Gastrocnemius medialis (tissue), 4 donors: Measurements from ENCODE around the gene EP400. TPM values are rescaled to one million over a fixed set of nuclear protein-coding genes. Genes with fewer than 3 reads are reported as not detected.

Experiments
- ATAC-seq, 2 donors: fragments of 150-250 bp; one replicate each; pipeline ENCODE4 v1.9.1; 2016
- DNase-seq, 2 donors: peaks; one replicate each; pipeline ENCODE4 v3.0.0-alpha.2; 2019
- H3K27ac ChIP-seq, 4 donors: fragments of 200-600 bp; sonication (generic); 1 replicate in 1 of 4; 2 replicates in 3 of 4; pipeline ENCODE4 v1.5.1; 2016 to 2018; ENCODE audit warnings: mild to moderate bottlenecking in 2 of 4, moderate library complexity in 1 of 4
- H3K27me3 ChIP-seq, 3 donors: fragments of 200-600 bp; sonication (generic) in 2 of 3; 1 replicate in 1 of 3; 2 replicates in 2 of 3; pipeline versions ENCODE4 v1.5.1 to v1.6.0; 2016 to 2019; ENCODE audit warnings: mild to moderate bottlenecking in 1 of 3, moderate library complexity in 1 of 3
- H3K36me3 ChIP-seq, 2 donors: fragments of 200-600 bp; sonication (generic) in 1 of 2; one replicate each; pipeline ENCODE4 v1.5.1; 2017 to 2018
- H3K4me1 ChIP-seq, 2 donors: fragments of 200-600 bp; sonication (generic) in 1 of 2; one replicate each; pipeline ENCODE4 v1.5.1; 2016 to 2017; ENCODE audit warnings: mild to moderate bottlenecking in 2 of 2
- H3K4me3 ChIP-seq, 4 donors: fragments of 200-600 bp; sonication (generic) in 3 of 4; 1 replicate in 1 of 4; 2 replicates in 3 of 4; pipeline ENCODE4 v1.5.1; 2016 to 2019; ENCODE audit warnings: mild to moderate bottlenecking in 2 of 4
- H3K9me3 ChIP-seq, 3 donors: fragments of 200-600 bp; sonication (generic) in 2 of 3; 1 replicate in 1 of 3; 2 replicates in 2 of 3; pipeline ENCODE4 v1.5.1; 2016 to 2019
- CTCF ChIP-seq, 5 experiments: fragments of 450-650 bp in 3 of 5; fragments of 200-600 bp in 2 of 5; sonication (generic) in 2 of 5; IDR thresholded peaks in 4 of 5; conservative IDR thresholded peaks in 1 of 5; 1 replicate in 4 of 5; 2 replicates in 1 of 5; pipeline ENCODE4 v1.5.1; 2016 to 2019; ENCODE audit warnings: antibody characterized with exemption in 5 of 5, mild to moderate bottlenecking in 3 of 5, moderate library complexity in 3 of 5
- POLR2A ChIP-seq, 2 donors: fragments of 450-650 bp; IDR thresholded peaks; one replicate each; pipeline ENCODE4 v1.6.1; 2017; ENCODE audit warnings: antibody characterized with exemption in 2 of 2, mild to moderate bottlenecking in 2 of 2, moderate library complexity in 2 of 2
- in situ Hi-C, 4 donors: fragments of 200-750 bp; cut with MboI; loops; one replicate each; pipeline versions ENCODE4 v1.15.0 to v1.8.0; 2017; ENCODE audit warnings: low sequenced_read_pairs in 4 of 4
- intact Hi-C: fragments of 100-400 bp; cut with DNase I; formaldehyde crosslinking; loops from one replicate; pipeline ENCODE4 v1.15.1; 2023; ENCODE audit warnings: low total_unique reads
- total RNA-seq, 4 donors: library from RNA; depleted of rRNA; stranded (reverse); fragments of >200 nt; gene quantifications; one replicate each; pipeline versions ENCODE4 v1.1.0 to v1.2.3, GENCODE V29; 2016

EP400 gene
- total RNA-seq, 4 donors from 2014 or later, result 11.9 to 17.4 (median 15.0) TPM

GRCh38 chr12:131929581-131930456, 19.9 kb upstream of the EP400 start:
- peaks cover 0 to 31% of the 10 kb centered on the region in 2 donors for H3K36me3 ChIP-seq
- TF ChIP-seq CTCF (IDR thresholded peaks at IDR 0.05 in 4 of 5, conservative IDR thresholded peaks at IDR 0.05 in 1 of 5) (no peak), POLR2A (IDR thresholded peaks at IDR 0.05) (no peak)
- no peak for DNase-seq
- ATAC-seq, result peak in 1 of 2 donors; percentile 3
- peak overlapping the region; percentile 80 to 93 (median 89) for H3K27ac ChIP-seq
- in situ Hi-C loops (no loop called here), intact Hi-C loops (loop anchor here (1.0 to 10.0 kb wide), 3 partner anchors 19 to 215 kb away; partner anchors contain the start of genes DDX51, EP400 and NOC4L)
- H3K9me3 ChIP-seq, result no peaks in the 10 kb centered on the region
- no peaks in the 10 kb centered on the region for H3K27me3 ChIP-seq
- H3K4me1 ChIP-seq, result peaks cover 10 to 11% of the 10 kb centered on the region in 2 donors
- peak overlapping the region; percentile 93 to 100 (median 96) for H3K4me3 ChIP-seq

GRCh38 chr12:131930510-131930909, 19.2 kb upstream of the EP400 start:
- Histone ChIP-seq H3K4me3 (peak overlapping the region; percentile 93 to 100 (median 96)), H3K4me1 (peaks cover 10 to 11% of the 10 kb centered on the region in 2 donors), H3K27me3 (no peaks in the 10 kb centered on the region), H3K36me3 (peaks cover 0 to 37% of the 10 kb centered on the region in 2 donors), H3K9me3 (no peaks in the 10 kb centered on the region), H3K27ac (peak overlapping the region in 1 of 4 donors; percentile 80)
- in situ Hi-C loops (no loop called here), intact Hi-C loops (no loop called here)
- DNase-seq, result no peak
- TF ChIP-seq POLR2A (IDR thresholded peaks at IDR 0.05) (no peak), CTCF (IDR thresholded peaks at IDR 0.05 in 4 of 5, conservative IDR thresholded peaks at IDR 0.05 in 1 of 5) (no peak)
- no peak for ATAC-seq

- no peak for TF ChIP-seq CTCF (IDR thresholded peaks at IDR 0.05 in 4 of 5, conservative IDR thresholded peaks at IDR 0.05 in 1 of 5)
- TF ChIP-seq POLR2A (IDR thresholded peaks at IDR 0.05), result no peak
- ATAC-seq, result no peak
- no peak overlapping the region for H3K4me3 ChIP-seq
- no peaks in the 10 kb centered on the region for H3K9me3 ChIP-seq
- H3K27ac ChIP-seq, result no peak overlapping the region
- in situ Hi-C loops (no loop called here), intact Hi-C loops (no loop called here)
- no peaks in the 10 kb centered on the region for H3K27me3 ChIP-seq
- H3K4me1 ChIP-seq, result peaks cover 10 to 11% of the 10 kb centered on the region in 2 donors
- peaks cover 0 to 38% of the 10 kb centered on the region in 2 donors for H3K36me3 ChIP-seq
- DNase-seq, result no peak
Observed at GRCh38 chr12:131933387-131933786, 16.4 kb upstream of the EP400 start.

- in situ Hi-C loops (no loop called here), intact Hi-C loops (no loop called here)
- TF ChIP-seq CTCF (IDR thresholded peaks at IDR 0.05 in 4 of 5, conservative IDR thresholded peaks at IDR 0.05 in 1 of 5), result no peak
- TF ChIP-seq POLR2A (IDR thresholded peaks at IDR 0.05), result no peak
- Histone ChIP-seq H3K36me3 (peaks cover 0 to 44% of the 10 kb centered on the region in 2 donors), H3K4me1 (peaks cover 10 to 11% of the 10 kb centered on the region in 2 donors), H3K27me3 (no peaks in the 10 kb centered on the region), H3K27ac (no peak overlapping the region), H3K4me3 (no peak overlapping the region), H3K9me3 (no peaks in the 10 kb centered on the region)
- DNase-seq (no peak), ATAC-seq (no peak)
Observed at GRCh38 chr12:131934535-131934934, 15.2 kb upstream of the EP400 start.
